GM04504 (cell line): ENCODE results near the gene DCAF12.
"Not testable (repeated sequence)": the region's sequence is repeated elsewhere in the genome, so short reads cannot be mapped to it uniquely, and the experiment has no call there.

Experiments used
- DNase-seq: peaks from one replicate; pipeline ENCODE4 v3.0.0-alpha.2; 2012; ENCODE audit warnings: low read depth

Gene DCAF12

GRCh38 chr9:34126207-34127034, at the start of gene DCAF12:
Gene DCAF12, minus strand, starts transcription at chr9:34126698. Its CDS starts 267 bp downstream, at chr9:34126431.
- DNase-seq = peak; percentile 77

DNA sequence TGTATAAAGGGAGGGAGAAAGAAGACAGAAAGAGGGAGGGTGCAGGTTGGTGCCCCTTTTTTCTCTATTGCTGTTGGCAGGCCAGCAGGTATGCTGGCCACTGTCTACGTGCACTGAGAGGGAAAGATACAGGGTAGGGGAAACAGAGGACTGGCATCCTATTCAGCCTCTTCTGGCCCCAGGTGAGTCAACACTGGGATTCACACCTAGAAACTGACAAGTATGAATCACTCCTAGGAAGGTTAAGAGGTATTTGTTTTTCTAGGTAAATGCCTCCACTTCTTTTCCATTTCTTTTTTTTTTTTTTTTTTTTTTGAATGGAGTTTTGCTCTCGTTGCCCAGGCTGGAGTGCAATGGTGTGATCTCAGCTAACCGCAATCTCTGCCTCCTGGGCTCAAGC, 49.6 kb upstream of the DCAF12 start:
- DNase-seq = no peak

DNA sequence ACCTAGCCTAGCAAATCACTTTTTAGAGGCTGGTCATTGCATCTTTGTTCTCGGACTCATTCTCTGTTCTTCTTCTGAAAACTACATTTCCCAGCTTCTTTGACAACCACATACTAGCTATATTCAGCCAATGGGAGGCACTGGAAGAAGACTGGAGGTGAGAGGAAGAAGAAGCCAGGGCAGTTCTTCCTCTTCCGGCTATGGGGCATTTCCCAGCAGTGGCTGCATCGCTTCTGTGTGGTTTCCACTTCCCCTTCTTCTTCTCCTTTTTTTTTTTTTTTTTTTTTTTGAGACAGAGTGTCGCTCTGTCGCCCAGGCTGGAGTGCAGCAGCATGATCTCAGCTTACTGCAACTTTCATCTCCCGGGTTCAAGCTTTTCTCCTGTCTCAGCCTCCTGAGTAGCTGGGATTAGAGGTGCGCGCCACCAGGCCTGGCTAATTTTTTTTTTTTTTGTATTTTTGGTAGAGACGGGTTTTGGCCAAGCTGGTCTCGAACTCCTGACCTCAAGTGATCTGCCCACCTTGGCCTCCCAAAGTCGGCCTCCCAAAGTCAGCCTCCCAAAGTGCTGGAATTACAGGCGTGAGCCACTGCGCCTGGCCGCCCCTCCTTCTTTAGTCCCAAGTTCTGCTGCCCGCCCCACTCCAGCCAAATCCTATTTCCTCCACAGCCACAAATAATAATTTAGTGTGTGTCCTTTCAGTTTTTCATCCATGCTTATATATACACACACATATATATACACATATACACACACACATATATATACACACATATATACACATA, 45.4 kb upstream of the DCAF12 start:
- no peak for DNase-seq

- no peak for DNase-seq
Observed at GRCh38 chr9:34170237-34170991, 43.9 kb upstream of the DCAF12 start.

- no peak for DNase-seq
Observed at GRCh38 chr9:34169125-34169524, 42.6 kb upstream of the DCAF12 start.

DNA sequence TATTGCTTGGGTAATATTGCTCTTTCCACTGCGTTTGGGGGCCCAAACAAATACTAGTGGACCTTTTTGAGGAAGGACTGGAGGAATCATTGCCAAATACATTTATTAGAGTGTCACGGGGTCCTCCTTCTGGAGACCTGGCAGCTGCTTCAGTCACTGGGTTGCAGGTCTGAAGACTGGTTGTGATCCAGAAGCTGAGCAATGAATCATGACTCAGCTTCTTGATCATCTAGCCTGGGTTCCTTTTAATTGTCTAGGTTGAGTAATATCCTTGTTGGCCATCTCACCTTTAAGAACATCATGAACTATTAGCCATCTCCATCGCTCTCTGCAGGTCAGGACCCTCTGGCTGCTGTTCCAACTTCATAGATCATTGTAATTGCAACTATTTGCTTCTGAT, 36.9 kb upstream of the DCAF12 start:
- no peak for DNase-seq

- no peak for DNase-seq
Observed at GRCh38 chr9:34158362-34158869, 31.9 kb upstream of the DCAF12 start.

- no peak for DNase-seq
Observed at GRCh38 chr9:34157898-34158297, 31.4 kb upstream of the DCAF12 start.

GRCh38 chr9:34157318-34157717, 30.8 kb upstream of the DCAF12 start:
- no peak for DNase-seq

DNA sequence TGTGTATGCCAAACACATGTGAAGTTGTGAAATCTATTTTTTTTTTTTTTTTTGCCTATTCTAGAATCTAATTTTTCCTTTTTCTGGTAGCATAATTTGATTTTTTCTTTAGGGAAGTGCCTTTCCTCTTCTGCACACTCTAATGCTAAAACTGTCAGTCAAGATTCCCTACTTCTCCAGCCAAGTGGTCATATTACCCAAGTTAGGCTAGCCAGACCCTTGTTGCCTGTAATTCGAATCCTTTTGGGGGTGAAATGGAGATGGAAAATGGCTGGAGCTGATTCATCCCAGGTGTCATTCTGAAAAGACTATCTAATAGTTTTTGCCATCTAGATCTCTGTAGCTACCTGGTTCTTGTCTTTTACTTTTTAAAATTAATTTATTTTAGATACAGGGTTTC, 27.6 kb upstream of the DCAF12 start:
- DNase-seq = no peak

GRCh38 chr9:34151398-34151797, 24.9 kb upstream of the DCAF12 start:
- DNase-seq = no peak

DNA sequence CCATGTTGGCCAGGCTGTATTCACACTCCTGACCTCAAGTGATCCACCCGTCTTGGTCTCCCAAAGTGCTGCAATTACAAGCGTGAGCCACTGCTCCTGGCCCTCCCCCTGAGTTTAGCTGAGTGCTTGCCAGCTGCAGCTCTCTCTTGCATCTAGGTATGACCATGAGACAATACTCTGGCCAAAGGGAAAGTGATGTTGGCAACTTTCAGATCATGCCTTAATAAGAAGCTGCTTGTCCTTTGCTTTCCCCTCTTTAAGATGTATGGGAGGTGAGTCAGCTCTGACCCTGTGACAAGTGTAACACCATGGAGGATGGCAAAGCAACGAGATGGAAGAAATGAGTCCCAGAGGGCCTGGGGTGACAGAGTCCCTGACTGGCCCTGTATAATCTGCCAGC, 18.7 kb upstream of the DCAF12 start:
- no peak for DNase-seq

GRCh38 chr9:34143116-34143515, 16.6 kb upstream of the DCAF12 start:
- no peak for DNase-seq

- no peak for DNase-seq
Observed at GRCh38 chr9:34140853-34141252, 14.4 kb upstream of the DCAF12 start.

GRCh38 chr9:34139477-34140146, 13.1 kb upstream of the DCAF12 start:
- peak; percentile 82 for DNase-seq

DNA sequence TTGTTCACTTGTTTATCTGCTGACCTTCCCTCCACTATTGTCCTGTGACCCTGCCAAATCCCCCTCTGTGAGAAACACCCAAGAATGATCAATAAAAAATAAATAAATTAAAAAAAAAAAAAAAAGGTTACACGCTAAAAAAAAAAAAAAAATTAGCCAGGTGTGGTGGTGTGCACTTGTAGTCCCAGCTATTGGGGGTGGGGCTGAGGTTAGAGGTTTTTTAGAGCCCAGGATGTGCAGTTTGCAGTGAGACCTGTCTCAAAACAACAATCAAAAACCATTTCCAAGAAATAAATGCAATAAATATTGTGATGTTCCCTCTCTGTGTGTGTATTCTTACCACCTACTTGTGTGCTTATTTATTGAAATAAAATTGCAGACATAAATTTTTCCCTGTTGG, 12.1 kb upstream of the DCAF12 start:
- DNase-seq = not testable (repeated sequence)

DNA sequence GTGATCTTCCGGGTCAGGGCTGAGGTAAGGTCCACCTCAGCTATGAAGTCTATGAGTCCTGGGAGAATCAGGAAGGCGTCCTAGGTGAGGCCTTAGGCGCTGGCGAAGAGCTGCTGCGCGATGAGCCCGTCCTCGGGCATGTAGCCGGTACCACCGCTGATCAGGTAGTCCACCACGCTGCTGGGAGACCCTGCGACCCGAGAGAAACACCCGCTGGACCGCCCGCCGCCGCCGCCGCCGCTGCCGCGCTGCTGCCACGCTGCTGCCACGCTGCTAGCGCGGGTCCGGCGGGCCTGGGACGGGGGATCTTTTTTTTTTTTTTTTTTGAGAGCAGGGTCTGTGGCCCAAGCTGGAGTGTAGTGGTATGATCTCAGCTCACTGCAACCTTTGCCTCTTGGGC, 8.0 kb upstream of the DCAF12 start:
- DNase-seq = no peak

DNA sequence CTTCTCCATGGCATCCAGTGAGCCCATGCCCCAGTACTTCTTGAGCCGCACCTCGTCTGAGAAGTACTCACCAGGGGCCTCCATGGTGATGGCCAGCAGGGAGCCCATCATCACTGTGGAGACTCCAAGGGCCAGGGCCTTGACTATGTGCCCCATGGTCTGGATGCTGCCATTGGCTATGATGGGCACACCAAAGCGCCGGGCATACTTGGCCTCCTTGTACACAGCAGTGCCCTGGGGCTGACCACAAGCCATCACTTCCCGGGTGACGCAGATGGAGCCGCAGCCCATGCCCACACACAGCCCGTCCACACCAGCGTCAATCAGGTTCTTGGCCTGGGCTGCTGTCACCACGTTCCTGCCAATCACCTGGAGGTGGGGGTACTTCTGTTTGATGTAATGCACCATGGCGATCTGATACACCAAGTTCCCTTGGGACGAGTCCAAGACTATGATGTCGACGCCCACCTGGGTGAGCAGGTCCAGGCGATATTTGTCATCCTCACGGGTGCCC, 7.0 kb upstream of the DCAF12 start:
- no peak for DNase-seq

GRCh38 chr9:34131571-34131970, 5.1 kb upstream of the DCAF12 start:
- no peak for DNase-seq

DNA sequence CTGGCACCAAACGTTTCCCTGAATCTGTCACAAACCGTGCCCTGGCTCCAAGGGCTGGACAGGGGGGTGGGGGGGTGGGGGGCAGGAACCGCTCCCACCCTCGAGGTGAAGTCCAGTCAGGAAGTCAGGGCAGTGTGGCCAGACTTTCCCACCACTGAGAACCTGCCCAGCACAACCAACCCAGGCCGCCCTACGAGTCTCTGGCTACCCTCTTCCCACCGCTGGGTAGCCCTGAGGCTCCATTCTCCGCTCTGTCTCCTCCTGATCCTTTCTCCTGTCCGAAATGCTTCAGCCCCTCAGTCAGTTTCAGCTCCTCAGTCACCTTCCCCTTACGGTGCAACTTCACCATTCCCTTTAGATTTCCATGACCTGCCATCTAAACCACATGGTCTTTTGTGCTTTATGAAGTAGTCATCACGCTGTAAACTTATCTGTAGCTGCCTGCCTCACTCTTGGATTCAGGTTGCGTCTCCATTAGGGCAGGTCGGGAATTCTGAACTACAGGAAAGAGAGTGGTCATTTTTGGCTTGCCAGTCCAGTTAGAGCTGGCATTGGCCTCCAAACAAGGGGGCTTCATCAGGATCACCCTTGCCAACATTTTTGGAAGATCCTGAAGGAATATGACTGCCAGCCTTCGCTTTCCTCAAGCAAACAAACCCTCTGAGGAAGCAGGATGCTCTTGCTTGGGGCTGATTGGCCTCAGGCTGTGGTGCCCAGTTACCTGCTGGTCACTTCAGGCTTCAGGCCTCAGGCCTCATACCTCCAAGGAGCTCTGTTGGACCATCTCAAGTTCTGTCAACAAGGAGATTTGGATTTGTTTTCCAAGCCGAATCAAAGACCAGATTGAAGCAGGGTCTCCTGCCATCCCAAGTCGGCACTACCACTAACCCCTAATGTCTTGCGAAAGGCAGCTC, 794 bp upstream of the DCAF12 start:
- no peak for DNase-seq
